CD8-positive, alpha-beta memory T cell (primary cell): Measurements from ENCODE around the gene CACNA1C. TPM values are rescaled to one million over a fixed set of nuclear protein-coding genes. Genes with fewer than 3 reads are reported as not detected.

ENCODE experiments used
- CTCF ChIA-PET: fragments of 350-600 bp; sonication (Branson Sonifier 250); formaldehyde crosslinking; loops from one replicate; lab custom pipeline; 2021; ENCODE audit warnings: antibody characterized with exemption; lab: Charles Lee
- POLR2A ChIA-PET: fragments of 350-600 bp; sonication (Branson Sonifier 250); formaldehyde crosslinking; loops from one replicate; lab custom pipeline; 2021; ENCODE audit warnings: antibody characterized with exemption; lab: Charles Lee
- DNase-seq, 5 donors: peaks; one replicate each; pipeline versions ENCODE4 v3.0.0 to v3.0.0-alpha.2; 2020 to 2022; ENCODE audit warnings: mixed read lengths in 1 of 5
- H3K27ac ChIP-seq: one replicate; pipeline ENCODE4 v1.7.0; 2013; ENCODE audit warnings: low read depth, mild to moderate bottlenecking, low read length, moderate library complexity
- H3K27me3 ChIP-seq: 2 replicates; pipeline ENCODE4 v1.7.0; 2013; ENCODE audit warnings: low read length, mild to moderate bottlenecking; ENCODE audit not compliant: insufficient read depth, poor library complexity, severe bottlenecking
- H3K36me3 ChIP-seq: 2 replicates; pipeline ENCODE4 v1.7.0; 2013; ENCODE audit warnings: mild to moderate bottlenecking, low read length, moderate library complexity; ENCODE audit not compliant: insufficient read depth
- H3K4me1 ChIP-seq: 2 replicates; pipeline ENCODE4 v1.7.0; 2013; ENCODE audit warnings: mild to moderate bottlenecking, low read length, moderate library complexity; ENCODE audit not compliant: insufficient read depth
- H3K4me3 ChIP-seq: 2 replicates; pipeline ENCODE4 v1.7.0; 2013; ENCODE audit warnings: mild to moderate bottlenecking, low read length
- H3K9me3 ChIP-seq: 2 replicates; pipeline ENCODE4 v1.7.0; 2013; ENCODE audit warnings: mild to moderate bottlenecking, low read length
- H3K27ac Mint-ChIP-seq, 8 donors: one replicate each; pipeline ENCODE4 v1.8.0; 2020 to 2021; ENCODE audit warnings: mixed read lengths in 8 of 8, mild to moderate bottlenecking in 6 of 8, inconsistent platforms in 3 of 8, moderate library complexity in 3 of 8
- H3K27me3 Mint-ChIP-seq, 2 donors: one replicate each; pipeline ENCODE4 v1.8.0; 2020 to 2021; ENCODE audit warnings: mixed read lengths in 2 of 2, mild to moderate bottlenecking in 1 of 2, moderate library complexity in 1 of 2
- H3K36me3 Mint-ChIP-seq, 3 donors: one replicate each; pipeline ENCODE4 v1.8.0; 2020 to 2021; ENCODE audit warnings: mixed read lengths in 3 of 3, inconsistent platforms in 1 of 3, mild to moderate bottlenecking in 1 of 3
- H3K4me1 Mint-ChIP-seq, 3 donors: one replicate each; pipeline ENCODE4 v1.8.0; 2020 to 2021; ENCODE audit warnings: mixed read lengths in 3 of 3, inconsistent platforms in 1 of 3, mild to moderate bottlenecking in 1 of 3
- H3K4me3 Mint-ChIP-seq, 7 donors: one replicate each; pipeline ENCODE4 v1.8.0; 2020 to 2021; ENCODE audit warnings: mixed read lengths in 7 of 7, mild to moderate bottlenecking in 6 of 7, moderate library complexity in 4 of 7, inconsistent platforms in 2 of 7
- H3K9me3 Mint-ChIP-seq, 5 donors: one replicate each; pipeline ENCODE4 v1.8.0; 2020 to 2022; ENCODE audit warnings: mixed read lengths in 5 of 5, mild to moderate bottlenecking in 3 of 5, moderate library complexity in 2 of 5, inconsistent platforms in 1 of 5
- polyA plus RNA-seq: library from polyadenylated mRNA; unstranded; fragments of 300-500 nt; fragmentation: Illumina TruSeq; gene quantifications from one replicate; pipeline ENCODE4 v1.2.3, GENCODE V29; 2021
- total RNA-seq, 2 experiments: library from RNA; stranded (reverse); gene quantifications; one replicate each; pipeline ENCODE4 v1.2.3, GENCODE V29; 2021

CACNA1C gene
- total and polyA plus RNA-seq, 3 experiments from 2014 or later = 0.04 to 0.10 (median 0.04) TPM

DNA sequence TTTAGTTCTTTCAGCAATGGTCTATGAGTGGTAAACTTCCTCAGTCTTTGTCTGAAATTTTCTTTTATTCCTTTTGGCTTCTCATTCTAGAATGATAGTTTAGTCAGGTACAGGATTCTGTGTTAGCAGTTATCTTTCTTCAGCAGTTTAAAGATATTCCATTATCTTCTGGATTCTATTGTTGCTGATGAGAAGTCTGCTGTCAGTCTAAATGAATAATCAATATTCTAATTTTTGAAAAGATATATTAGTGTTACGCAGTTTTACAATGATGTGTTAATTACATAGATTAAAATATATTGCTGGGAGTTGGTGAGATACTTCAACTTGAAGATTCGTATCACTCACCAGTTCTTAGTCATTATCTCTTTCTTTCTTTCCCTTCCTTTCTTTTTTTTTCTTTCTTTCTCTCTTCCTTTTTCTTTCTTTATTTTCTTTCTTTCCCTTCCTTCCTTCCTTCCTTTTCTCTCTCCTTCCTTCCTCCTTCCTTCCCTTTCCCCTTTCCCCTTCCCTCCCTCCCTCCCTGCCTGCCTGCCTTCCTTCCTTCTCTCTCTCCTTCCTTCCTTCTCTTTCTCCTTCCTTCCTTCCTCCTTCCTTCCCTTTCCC, 17.8 kb downstream of the CACNA1C start:
- CTCF ChIA-PET = no interaction called here
- H3K4me3 Mint-ChIP-seq = no peak overlapping the region
- POLR2A ChIA-PET = no interaction called here

GRCh38 chr12:2074792-2075191, 22.0 kb downstream of the CACNA1C start:
- H3K9me3 Mint-ChIP-seq = peaks cover 8 to 22% (median 15%) of the 10 kb centered on the region in 5 donors
- Histone ChIP-seq H3K4me3 (no peak overlapping the region), H3K9me3 (no peaks in the 10 kb centered on the region), H3K27ac (no peak overlapping the region), H3K27me3 (no peaks in the 10 kb centered on the region), H3K36me3 (no peaks in the 10 kb centered on the region), H3K4me1 (no peaks in the 10 kb centered on the region)
- ChIA-PET POLR2A (no interaction called here), CTCF (no interaction called here)
- no peak for DNase-seq
- peaks cover 0 to 9% (median 2%) of the 10 kb centered on the region in 3 donors for H3K36me3 Mint-ChIP-seq
- no peaks in the 10 kb centered on the region for H3K4me1 Mint-ChIP-seq
- no peak overlapping the region for H3K27ac Mint-ChIP-seq
- peaks cover 13 to 57% of the 10 kb centered on the region in 2 donors for H3K27me3 Mint-ChIP-seq
- H3K4me3 Mint-ChIP-seq = no peak overlapping the region

More for the DNA sequence above, 17.8 kb downstream of the CACNA1C start:
- no peaks in the 10 kb centered on the region for H3K27me3 ChIP-seq
- peaks cover 8 to 20% (median 11%) of the 10 kb centered on the region in 5 donors for H3K9me3 Mint-ChIP-seq
- H3K4me3 ChIP-seq = no peak overlapping the region
- no peak for DNase-seq
- no peak overlapping the region for H3K27ac Mint-ChIP-seq
- H3K36me3 Mint-ChIP-seq = peaks cover 0 to 16% (median 2%) of the 10 kb centered on the region in 3 donors
- no peaks in the 10 kb centered on the region for H3K9me3 ChIP-seq
- H3K27me3 Mint-ChIP-seq = peaks cover 5 to 50% of the 10 kb centered on the region in 2 donors
- no peaks in the 10 kb centered on the region for H3K4me1 ChIP-seq
- no peaks in the 10 kb centered on the region for H3K4me1 Mint-ChIP-seq
- H3K36me3 ChIP-seq = no peaks in the 10 kb centered on the region
- H3K27ac ChIP-seq = no peak overlapping the region

- Mint-ChIP-seq H3K27me3 (peaks cover 15 to 57% of the 10 kb centered on the region in 2 donors), H3K4me1 (no peaks in the 10 kb centered on the region), H3K9me3 (peaks cover 11 to 19% (median 17%) of the 10 kb centered on the region in 5 donors), H3K36me3 (peaks cover 0 to 5% (median 4%) of the 10 kb centered on the region in 3 donors), H3K27ac (no peak overlapping the region), H3K4me3 (no peak overlapping the region)
- Histone ChIP-seq H3K36me3 (no peaks in the 10 kb centered on the region), H3K9me3 (no peaks in the 10 kb centered on the region), H3K4me3 (no peak overlapping the region), H3K27me3 (no peaks in the 10 kb centered on the region), H3K4me1 (no peaks in the 10 kb centered on the region), H3K27ac (no peak overlapping the region)
- CTCF ChIA-PET = no interaction called here
- DNase-seq = no peak
- POLR2A ChIA-PET = no interaction called here
These were observed 22.9 kb downstream of the CACNA1C start for GRCh38 chr12:2075508-2076195.

- Mint-ChIP-seq H3K4me1 (no peaks in the 10 kb centered on the region), H3K9me3 (peaks cover 13 to 21% (median 15%) of the 10 kb centered on the region in 5 donors), H3K27me3 (peaks cover 13 to 57% of the 10 kb centered on the region in 2 donors), H3K4me3 (no peak overlapping the region), H3K36me3 (peaks cover 0 to 4% (median 2%) of the 10 kb centered on the region in 3 donors), H3K27ac (no peak overlapping the region)
- no peaks in the 10 kb centered on the region for H3K4me1 ChIP-seq
- no peak overlapping the region for H3K4me3 ChIP-seq
- CTCF ChIA-PET = no interaction called here
- no peak for DNase-seq
- H3K27me3 ChIP-seq = no peaks in the 10 kb centered on the region
- no peak overlapping the region for H3K27ac ChIP-seq
- no peaks in the 10 kb centered on the region for H3K9me3 ChIP-seq
- POLR2A ChIA-PET = no interaction called here
- no peaks in the 10 kb centered on the region for H3K36me3 ChIP-seq
These were observed 23.4 kb downstream of the CACNA1C start for GRCh38 chr12:2076196-2076570.

DNA sequence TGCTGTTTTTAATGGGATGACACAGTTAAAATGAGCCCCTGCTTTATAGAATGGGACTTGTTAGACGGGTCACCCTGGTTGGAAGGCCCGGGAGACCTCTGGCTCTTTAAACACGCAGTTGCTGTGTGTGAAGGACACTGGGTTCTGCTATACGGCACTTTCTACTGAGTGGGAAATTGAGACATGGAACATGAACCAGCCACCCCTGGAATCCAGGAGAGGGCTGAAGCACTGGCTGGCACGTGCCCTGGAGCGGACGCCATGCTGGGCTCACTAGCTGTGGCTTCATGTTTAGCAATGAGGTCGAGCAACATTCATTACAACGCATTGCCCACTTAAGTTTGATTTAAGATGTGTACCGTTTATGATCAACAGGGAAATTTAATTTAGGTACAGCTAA, 23.9 kb downstream of the CACNA1C start:
- Histone ChIP-seq H3K4me3 (no peak overlapping the region), H3K4me1 (no peaks in the 10 kb centered on the region), H3K27me3 (no peaks in the 10 kb centered on the region), H3K9me3 (no peaks in the 10 kb centered on the region), H3K36me3 (no peaks in the 10 kb centered on the region), H3K27ac (no peak overlapping the region)
- ChIA-PET POLR2A (no interaction called here), CTCF (no interaction called here)
- DNase-seq = no peak
- Mint-ChIP-seq H3K27me3 (peaks cover 12 to 53% of the 10 kb centered on the region in 2 donors), H3K27ac (no peak overlapping the region), H3K36me3 (peaks cover 0 to 2% (median 0%) of the 10 kb centered on the region in 3 donors), H3K4me3 (no peak overlapping the region), H3K4me1 (no peaks in the 10 kb centered on the region), H3K9me3 (peaks cover 8 to 16% (median 10%) of the 10 kb centered on the region in 5 donors)

GRCh38 chr12:2080604-2081003, 27.8 kb downstream of the CACNA1C start:
- no peak overlapping the region for H3K27ac ChIP-seq
- H3K27me3 ChIP-seq = no peaks in the 10 kb centered on the region
- Mint-ChIP-seq H3K27me3 (peaks cover 12 to 26% of the 10 kb centered on the region in 2 donors), H3K9me3 (peaks cover 7 to 14% (median 10%) of the 10 kb centered on the region in 5 donors), H3K27ac (no peak overlapping the region), H3K36me3 (peaks cover 0 to 2% (median 0%) of the 10 kb centered on the region in 3 donors), H3K4me1 (no peaks in the 10 kb centered on the region), H3K4me3 (no peak overlapping the region)
- POLR2A ChIA-PET = no interaction called here
- no peak for DNase-seq
- CTCF ChIA-PET = no interaction called here
- H3K36me3 ChIP-seq = no peaks in the 10 kb centered on the region
- H3K9me3 ChIP-seq = no peaks in the 10 kb centered on the region
- no peak overlapping the region for H3K4me3 ChIP-seq
- no peaks in the 10 kb centered on the region for H3K4me1 ChIP-seq

GRCh38 chr12:2082321-2082720, 29.5 kb downstream of the CACNA1C start:
- CTCF ChIA-PET = no interaction called here
- Mint-ChIP-seq H3K36me3 (peaks cover 0 to 2% (median 0%) of the 10 kb centered on the region in 3 donors), H3K4me3 (no peak overlapping the region), H3K27me3 (peaks cover 12 to 20% of the 10 kb centered on the region in 2 donors), H3K27ac (no peak overlapping the region), H3K4me1 (no peaks in the 10 kb centered on the region), H3K9me3 (peaks cover 7 to 13% (median 10%) of the 10 kb centered on the region in 5 donors)
- H3K36me3 ChIP-seq = no peaks in the 10 kb centered on the region
- no peaks in the 10 kb centered on the region for H3K4me1 ChIP-seq
- H3K27me3 ChIP-seq = no peaks in the 10 kb centered on the region
- no peak for DNase-seq
- no peak overlapping the region for H3K27ac ChIP-seq
- POLR2A ChIA-PET = no interaction called here
- no peak overlapping the region for H3K4me3 ChIP-seq
- H3K9me3 ChIP-seq = no peaks in the 10 kb centered on the region

- no peak overlapping the region for H3K4me3 Mint-ChIP-seq
- H3K4me1 ChIP-seq = no peaks in the 10 kb centered on the region
- H3K27ac ChIP-seq = no peak overlapping the region
- ChIA-PET CTCF (no interaction called here), POLR2A (no interaction called here)
- no peaks in the 10 kb centered on the region for H3K27me3 ChIP-seq
- H3K9me3 ChIP-seq = no peaks in the 10 kb centered on the region
- H3K4me1 Mint-ChIP-seq = no peaks in the 10 kb centered on the region
- H3K27ac Mint-ChIP-seq = no peak overlapping the region
- DNase-seq = no peak
- H3K4me3 ChIP-seq = no peak overlapping the region
- peaks cover 0 to 2% (median 0%) of the 10 kb centered on the region in 3 donors for H3K36me3 Mint-ChIP-seq
- peaks cover 6 to 16% of the 10 kb centered on the region in 2 donors for H3K27me3 Mint-ChIP-seq
- no peaks in the 10 kb centered on the region for H3K36me3 ChIP-seq
- peaks cover 6 to 13% (median 10%) of the 10 kb centered on the region in 5 donors for H3K9me3 Mint-ChIP-seq
These were observed 30.2 kb downstream of the CACNA1C start for GRCh38 chr12:2083008-2083407.
